ENCODE measurements around the gene CDCP1. TPM values are rescaled to one million over a fixed set of nuclear protein-coding genes. Genes with fewer than 3 reads are reported as not detected.

CDCP1 gene
- total and polyA plus RNA-seq, 2 donors from 2014 or later = 3.7 to 39.6 TPM

DNA sequence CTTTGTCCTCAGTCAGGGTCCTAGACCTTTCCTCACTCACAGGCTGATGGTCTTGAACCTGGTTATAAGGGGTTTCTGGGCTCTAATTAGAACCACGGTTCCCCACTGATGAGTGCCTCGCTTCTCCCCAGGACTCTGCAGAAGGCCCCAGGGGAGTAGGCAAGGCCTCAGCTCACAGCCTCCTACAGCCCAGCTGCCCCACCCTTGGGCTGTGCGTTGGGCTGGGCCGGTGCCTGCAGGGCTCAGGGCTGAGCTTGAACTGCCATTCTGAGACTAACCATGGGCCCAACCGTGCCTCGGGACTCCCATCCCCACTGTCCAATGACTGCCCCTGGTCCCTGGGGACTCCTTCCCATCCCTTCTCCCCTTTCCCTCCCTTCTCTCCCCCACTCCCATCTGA lies 94.5 kb downstream of the CDCP1 start:
- H3K4me1 ChIP-seq (ENCODE audit: control insufficient read depth in 2 of 3, insufficient read depth in 2 of 3, low read depth in 1 of 3, low read length in 3 of 3) = no peaks in the 10 kb centered on the region
- H3K9ac ChIP-seq (ENCODE audit: low read length in 3 of 3) = no peak overlapping the region
- FAIRE-seq (no peak), DNase-seq (no peak)
- H3K36me3 ChIP-seq (ENCODE audit: control insufficient read depth in 2 of 3, insufficient read depth in 3 of 3, low read length in 3 of 3) = no peaks in the 10 kb centered on the region
- no peaks in the 10 kb centered on the region for H3K9me3 ChIP-seq (ENCODE audit: control insufficient read depth in 2 of 3, insufficient read depth in 1 of 3, low read length in 3 of 3)
- no peaks in the 10 kb centered on the region for H3K27me3 ChIP-seq (ENCODE audit: control insufficient read depth, insufficient read depth, low read length)
- H3K4me3 ChIP-seq (ENCODE audit: low read length in 3 of 3) = no peak overlapping the region
- TF ChIP-seq, protein P1, sequence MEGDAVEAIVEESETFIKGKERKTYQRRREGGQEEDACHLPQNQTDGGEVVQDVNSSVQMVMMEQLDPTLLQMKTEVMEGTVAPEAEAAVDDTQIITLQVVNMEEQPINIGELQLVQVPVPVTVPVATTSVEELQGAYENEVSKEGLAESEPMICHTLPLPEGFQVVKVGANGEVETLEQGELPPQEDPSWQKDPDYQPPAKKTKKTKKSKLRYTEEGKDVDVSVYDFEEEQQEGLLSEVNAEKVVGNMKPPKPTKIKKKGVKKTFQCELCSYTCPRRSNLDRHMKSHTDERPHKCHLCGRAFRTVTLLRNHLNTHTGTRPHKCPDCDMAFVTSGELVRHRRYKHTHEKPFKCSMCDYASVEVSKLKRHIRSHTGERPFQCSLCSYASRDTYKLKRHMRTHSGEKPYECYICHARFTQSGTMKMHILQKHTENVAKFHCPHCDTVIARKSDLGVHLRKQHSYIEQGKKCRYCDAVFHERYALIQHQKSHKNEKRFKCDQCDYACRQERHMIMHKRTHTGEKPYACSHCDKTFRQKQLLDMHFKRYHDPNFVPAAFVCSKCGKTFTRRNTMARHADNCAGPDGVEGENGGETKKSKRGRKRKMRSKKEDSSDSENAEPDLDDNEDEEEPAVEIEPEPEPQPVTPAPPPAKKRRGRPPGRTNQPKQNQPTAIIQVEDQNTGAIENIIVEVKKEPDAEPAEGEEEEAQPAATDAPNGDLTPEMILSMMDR (IDR thresholded peaks at IDR 0.05; ENCODE audit: borderline replicate concordance, extremely low read depth, insufficient read depth) = no peak
- no peak overlapping the region for H3K27ac ChIP-seq (ENCODE audit: low read depth in 2 of 2, low read length in 2 of 2)
- intact Hi-C loops (cut with DNase I) = no loop called here

DNA sequence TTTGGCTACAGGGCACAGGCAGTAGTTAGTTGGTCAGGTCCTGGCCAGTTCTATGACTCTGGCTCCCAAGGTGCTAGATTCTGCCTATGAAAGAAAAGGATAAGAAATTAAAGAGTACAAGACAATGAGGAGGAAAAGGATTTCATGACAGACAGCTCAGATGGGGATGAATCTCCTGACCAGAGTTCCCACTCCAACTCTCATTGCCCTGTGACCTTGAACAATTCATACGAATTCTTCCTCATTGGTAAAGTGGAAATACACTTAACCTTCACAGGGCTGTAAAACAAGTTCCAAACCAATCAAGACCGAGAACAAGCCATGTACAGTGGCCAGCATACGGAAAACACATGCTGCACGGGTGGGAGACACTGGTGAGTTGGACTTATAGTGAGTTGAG lies 96.4 kb downstream of the CDCP1 start:
- no peaks in the 10 kb centered on the region for H3K9me3 ChIP-seq (ENCODE audit: control insufficient read depth in 2 of 3, insufficient read depth in 1 of 3, low read length in 3 of 3)
- H3K4me1 ChIP-seq (ENCODE audit: control insufficient read depth in 2 of 3, insufficient read depth in 2 of 3, low read depth in 1 of 3, low read length in 3 of 3) = no peaks in the 10 kb centered on the region
- H3K27ac ChIP-seq (ENCODE audit: low read depth in 2 of 2, low read length in 2 of 2) = no peak overlapping the region
- no peak for FAIRE-seq
- H3K36me3 ChIP-seq (ENCODE audit: control insufficient read depth in 2 of 3, insufficient read depth in 3 of 3, low read length in 3 of 3) = no peaks in the 10 kb centered on the region
- H3K9ac ChIP-seq (ENCODE audit: low read length in 3 of 3) = no peak overlapping the region
- TF ChIP-seq, protein P1 (IDR thresholded peaks at IDR 0.05; ENCODE audit: borderline replicate concordance, extremely low read depth, insufficient read depth) = no peak
- H3K4me3 ChIP-seq (ENCODE audit: low read length in 3 of 3) = no peak overlapping the region
- intact Hi-C loops (cut with DNase I) = no loop called here
- DNase-seq = no peak
- no peaks in the 10 kb centered on the region for H3K27me3 ChIP-seq (ENCODE audit: control insufficient read depth, insufficient read depth, low read length)

DNA sequence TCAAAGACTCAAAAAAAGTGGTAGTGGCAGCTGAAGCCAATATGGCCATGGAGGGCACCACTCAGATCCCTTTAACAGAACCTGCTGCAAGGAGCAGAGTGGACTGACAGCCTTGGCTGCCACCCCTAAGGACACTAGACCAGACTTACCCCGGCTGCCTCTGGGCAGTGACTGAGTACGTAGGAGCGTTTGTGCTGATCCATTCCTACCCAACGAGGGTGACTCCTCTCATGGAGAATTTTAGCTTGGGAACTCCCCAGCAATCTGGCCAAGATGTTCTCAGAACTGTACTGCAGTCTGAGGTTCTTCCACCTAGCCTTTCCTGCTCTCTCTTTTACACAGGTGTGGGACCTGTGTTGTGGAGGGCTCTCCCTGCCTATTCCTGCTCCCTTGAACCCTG lies 97.9 kb downstream of the CDCP1 start:
- Histone ChIP-seq H3K9me3 (ENCODE audit: control insufficient read depth in 2 of 3, insufficient read depth in 1 of 3, low read length in 3 of 3) (no peaks in the 10 kb centered on the region), H3K9ac (ENCODE audit: low read length in 3 of 3) (no peak overlapping the region), H3K27me3 (ENCODE audit: control insufficient read depth, insufficient read depth, low read length) (no peaks in the 10 kb centered on the region), H3K36me3 (ENCODE audit: control insufficient read depth in 2 of 3, insufficient read depth in 3 of 3, low read length in 3 of 3) (no peaks in the 10 kb centered on the region), H3K4me3 (ENCODE audit: low read length in 3 of 3) (no peak overlapping the region), H3K27ac (ENCODE audit: low read depth in 2 of 2, low read length in 2 of 2) (no peak overlapping the region), H3K4me1 (ENCODE audit: control insufficient read depth in 2 of 3, insufficient read depth in 2 of 3, low read depth in 1 of 3, low read length in 3 of 3) (no peaks in the 10 kb centered on the region)
- TF ChIP-seq, protein P1 (IDR thresholded peaks at IDR 0.05; ENCODE audit: borderline replicate concordance, extremely low read depth, insufficient read depth) = no peak
- intact Hi-C loops (cut with DNase I) = no loop called here
- no peak for DNase-seq
- no peak for FAIRE-seq

DNA sequence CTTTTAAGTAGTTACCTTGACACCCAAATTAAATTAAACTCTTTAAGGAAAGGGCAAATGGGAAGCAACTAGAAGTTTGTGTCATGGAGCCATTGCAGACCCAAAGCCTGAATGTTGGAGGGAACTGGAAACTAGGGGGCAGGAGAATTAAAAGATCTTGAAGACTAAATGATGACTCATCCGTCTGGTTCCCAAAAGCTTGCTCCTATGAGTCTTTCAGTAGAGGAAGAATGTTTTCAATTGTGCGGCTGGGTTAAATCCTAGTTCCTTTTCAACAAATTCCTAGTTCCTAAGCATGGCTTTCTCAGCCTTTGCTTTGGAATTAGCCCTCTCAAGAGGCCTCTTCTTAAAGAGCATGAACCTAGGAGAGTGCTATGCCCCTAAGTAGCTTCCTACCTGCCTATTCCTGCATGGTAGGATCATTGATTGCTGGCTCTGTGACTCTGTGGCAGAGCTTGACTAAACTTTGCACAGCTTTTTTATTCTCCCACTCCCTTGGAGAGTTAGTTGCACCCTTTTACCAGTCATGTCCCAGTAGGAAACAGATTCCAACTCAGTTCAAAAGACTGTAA lies 102.4 kb downstream of the CDCP1 start:
- H3K27me3 ChIP-seq (ENCODE audit: control insufficient read depth, insufficient read depth, low read length) = no peaks in the 10 kb centered on the region
- TF ChIP-seq, protein P1 (IDR thresholded peaks at IDR 0.05; ENCODE audit: borderline replicate concordance, extremely low read depth, insufficient read depth) = no peak
- no peak overlapping the region for H3K9ac ChIP-seq (ENCODE audit: low read length in 3 of 3)
- H3K4me3 ChIP-seq (ENCODE audit: low read length in 3 of 3) = no peak overlapping the region
- DNase-seq (no peak), FAIRE-seq (no peak)
- intact Hi-C loops (cut with DNase I) = no loop called here
- no peak overlapping the region for H3K27ac ChIP-seq (ENCODE audit: low read depth in 2 of 2, low read length in 2 of 2)
- no peaks in the 10 kb centered on the region for H3K4me1 ChIP-seq (ENCODE audit: control insufficient read depth in 2 of 3, insufficient read depth in 2 of 3, low read depth in 1 of 3, low read length in 3 of 3)
- no peaks in the 10 kb centered on the region for H3K36me3 ChIP-seq (ENCODE audit: control insufficient read depth in 2 of 3, insufficient read depth in 3 of 3, low read length in 3 of 3)
- no peaks in the 10 kb centered on the region for H3K9me3 ChIP-seq (ENCODE audit: control insufficient read depth in 2 of 3, insufficient read depth in 1 of 3, low read length in 3 of 3)
